PC-3 (cell line): ENCODE measurements around the gene GOLM1.

Source experiments
- EZH2phosphoT487 ChIP-seq: fragments of 300-600 bp; sonication (generic); IDR thresholded peaks from 2 replicates; pipeline ENCODE4 v1.6.1; 2018; ENCODE audit warnings: mild to moderate bottlenecking, antibody characterized with exemption, low read length, borderline replicate concordance
- TF ChIP-seq, protein P1 (sequence below): fragments of 300-600 bp; sonication (generic); conservative IDR thresholded peaks from 2 replicates; pipeline ENCODE4 v1.5.1; 2017; ENCODE audit warnings: antibody characterized with exemption, low read depth, mild to moderate bottlenecking, low read length

GRCh38 chr9:86042199-86042978, 57.0 kb downstream of the GOLM1 start:
- no peak for TF ChIP-seq EZH2phosphoT487
- TF ChIP-seq, protein P1, sequence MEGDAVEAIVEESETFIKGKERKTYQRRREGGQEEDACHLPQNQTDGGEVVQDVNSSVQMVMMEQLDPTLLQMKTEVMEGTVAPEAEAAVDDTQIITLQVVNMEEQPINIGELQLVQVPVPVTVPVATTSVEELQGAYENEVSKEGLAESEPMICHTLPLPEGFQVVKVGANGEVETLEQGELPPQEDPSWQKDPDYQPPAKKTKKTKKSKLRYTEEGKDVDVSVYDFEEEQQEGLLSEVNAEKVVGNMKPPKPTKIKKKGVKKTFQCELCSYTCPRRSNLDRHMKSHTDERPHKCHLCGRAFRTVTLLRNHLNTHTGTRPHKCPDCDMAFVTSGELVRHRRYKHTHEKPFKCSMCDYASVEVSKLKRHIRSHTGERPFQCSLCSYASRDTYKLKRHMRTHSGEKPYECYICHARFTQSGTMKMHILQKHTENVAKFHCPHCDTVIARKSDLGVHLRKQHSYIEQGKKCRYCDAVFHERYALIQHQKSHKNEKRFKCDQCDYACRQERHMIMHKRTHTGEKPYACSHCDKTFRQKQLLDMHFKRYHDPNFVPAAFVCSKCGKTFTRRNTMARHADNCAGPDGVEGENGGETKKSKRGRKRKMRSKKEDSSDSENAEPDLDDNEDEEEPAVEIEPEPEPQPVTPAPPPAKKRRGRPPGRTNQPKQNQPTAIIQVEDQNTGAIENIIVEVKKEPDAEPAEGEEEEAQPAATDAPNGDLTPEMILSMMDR = no peak
